ENCODE measurements around the gene CUL7.

GRCh38 chr6:43035495-43036194 lies 18.0 kb downstream of the CUL7 start:
- TF ChIP-seq POLR2AphosphoS5 (IDR thresholded peaks at IDR 0.05; ENCODE audit: borderline replicate concordance, low read depth, low read length) (no peak), EZH2 (IDR thresholded peaks at IDR 0.05) (no peak)
